ENCODE results near the gene PKNOX2. TPM values are rescaled to one million over a fixed set of nuclear protein-coding genes. Genes with fewer than 3 reads are reported as not detected.
A peak's percentile ranks its signal among the peaks of the same experiment; 100 is the strongest.

PKNOX2 gene
- total and polyA plus RNA-seq, 2 of the 4 experiments (the other 2 are of a cell fraction) = 0.72 to 2.3 TPM

DNA sequence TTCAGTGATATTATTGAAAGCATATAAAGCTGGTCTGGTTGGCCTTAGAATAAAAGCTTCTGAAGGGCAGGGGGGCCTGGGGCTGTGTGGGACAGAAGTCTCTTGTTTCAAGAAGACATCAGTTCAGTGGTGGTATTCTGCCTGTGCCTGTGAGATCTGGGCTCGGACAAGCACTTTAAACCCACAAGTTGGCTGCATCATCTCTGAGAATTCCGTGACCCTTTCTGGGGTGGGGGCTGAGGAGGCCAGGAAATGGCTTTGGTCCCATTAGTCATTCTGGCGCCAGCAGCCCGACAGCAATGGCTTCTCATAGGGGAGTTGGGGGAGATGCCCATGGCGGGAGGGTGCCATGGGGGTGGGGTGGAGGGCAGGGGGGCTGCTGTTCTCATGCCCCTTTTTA lies 104.1 kb downstream of the PKNOX2 start:
- Histone ChIP-seq H3K27me3 (ENCODE audit: control insufficient read depth, insufficient read depth, low read length) (no peaks in the 10 kb centered on the region), H2BK5ac (ENCODE audit: low read depth, low read length, poor library complexity, severe bottlenecking) (no peak overlapping the region), H3K9me1 (ENCODE audit: insufficient read depth, low read length) (peaks cover 8% of the 10 kb centered on the region), H3K4me1 (ENCODE audit: control insufficient read depth, insufficient read depth, low read length) (peaks cover 10% of the 10 kb centered on the region), H2BK20ac (ENCODE audit: low read depth, low read length) (no peak overlapping the region), H3K9me3 (ENCODE audit: control insufficient read depth, insufficient read depth, low read length) (no peaks in the 10 kb centered on the region), H2BK120ac (ENCODE audit: low read depth, low read length) (peak overlapping the region; percentile 51), H3K56ac (ENCODE audit: extremely low read depth, insufficient read depth, low read length) (no peak overlapping the region), H3K27ac (ENCODE audit: insufficient read depth, low read length) (no peak overlapping the region), H3K4ac (ENCODE audit: low read depth, low read length) (peak overlapping the region; percentile 56; the same call in 1 of the 2 replicates), H3K4me2 (ENCODE audit: low read depth, low read length) (no peak overlapping the region), H4K5ac (ENCODE audit: low read depth, low read length) (no peak overlapping the region), H3K9ac (ENCODE audit: low read depth, low read length) (no peak overlapping the region), H2BK15ac (ENCODE audit: low read depth, low read length) (no peak overlapping the region), H3K36me3 (ENCODE audit: control insufficient read depth, insufficient read depth, low read length) (no peaks in the 10 kb centered on the region), H2AFZ (replicated peaks; ENCODE audit: low read length, poor library complexity) (no peak overlapping the region), H4K8ac (ENCODE audit: low read depth in 2 of 2, low read length in 2 of 2) (no peak overlapping the region), H2AK5ac (ENCODE audit: low read depth, low read length) (0 out of 2 replicates have a peak overlapping the region, but pooled peaks have one; percentile 1), H3K14ac (replicated peaks; ENCODE audit: low read depth, low read length) (no peak overlapping the region), H3K23ac (ENCODE audit: low read depth, low read length) (0 out of 2 replicates have a peak overlapping the region, but pooled peaks have one; percentile 26), H3K18ac (ENCODE audit: low read depth, low read length) (no peak overlapping the region), H4K91ac (ENCODE audit: insufficient read depth, low read depth, low read length) (no peak overlapping the region), H3K4me3 (ENCODE audit: insufficient read depth, low read depth, low read length) (no peak overlapping the region), H3K79me1 (ENCODE audit: low read depth in 1 of 2, low read length in 2 of 2) (no peaks in the 10 kb centered on the region), H4K20me1 (ENCODE audit: insufficient read depth, low read length) (no peaks in the 10 kb centered on the region), H2AK9ac (replicated peaks; ENCODE audit: low read depth, low read length, poor library complexity) (no peak overlapping the region)
- dilution Hi-C loops (cut with HindIII; ENCODE audit: low sequenced_read_pairs, unreplicated experiment) = no loop called here
- no TSS peak for BruUV-seq (replicated peaks)
- WGBS, 2 experiments (ENCODE audit: extremely low coverage in 2 of 2, insufficient read length in 1 of 2) = no CpG with 5 or more reads among the region's 5 CpGs
- no peak for TF ChIP-seq CHD1 (IDR thresholded peaks at IDR 0.05; ENCODE audit: low read depth, low read length)
- TF ChIP-seq NFE2L2 (IDR thresholded peaks at IDR 0.05; ENCODE audit: low read depth, low read length) = no peak
- no peak for TF ChIP-seq BHLHE40 (IDR thresholded peaks at IDR 0.05; ENCODE audit: low read depth, low read length)
- no peak for TF ChIP-seq MAFK (IDR thresholded peaks at IDR 0.05; ENCODE audit: low read depth, low read length)
- no peak for TF ChIP-seq RFX5 (IDR thresholded peaks at IDR 0.05; ENCODE audit: low read depth, low read length)
- TF ChIP-seq, protein P1, sequence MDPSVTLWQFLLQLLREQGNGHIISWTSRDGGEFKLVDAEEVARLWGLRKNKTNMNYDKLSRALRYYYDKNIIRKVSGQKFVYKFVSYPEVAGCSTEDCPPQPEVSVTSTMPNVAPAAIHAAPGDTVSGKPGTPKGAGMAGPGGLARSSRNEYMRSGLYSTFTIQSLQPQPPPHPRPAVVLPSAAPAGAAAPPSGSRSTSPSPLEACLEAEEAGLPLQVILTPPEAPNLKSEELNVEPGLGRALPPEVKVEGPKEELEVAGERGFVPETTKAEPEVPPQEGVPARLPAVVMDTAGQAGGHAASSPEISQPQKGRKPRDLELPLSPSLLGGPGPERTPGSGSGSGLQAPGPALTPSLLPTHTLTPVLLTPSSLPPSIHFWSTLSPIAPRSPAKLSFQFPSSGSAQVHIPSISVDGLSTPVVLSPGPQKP (IDR thresholded peaks at IDR 0.05; ENCODE audit: borderline replicate concordance, low read depth, low read length) = no peak
- TF ChIP-seq POLR2A (IDR thresholded peaks at IDR 0.05; ENCODE audit: low read depth, low read length) = no peak
- TF ChIP-seq SMC3 (IDR thresholded peaks at IDR 0.05; ENCODE audit: low read depth, low read length) = no peak
- TF ChIP-seq RCOR1 (IDR thresholded peaks at IDR 0.05; ENCODE audit: insufficient replicate concordance, low read length) = no peak
- TF ChIP-seq, protein P2, sequence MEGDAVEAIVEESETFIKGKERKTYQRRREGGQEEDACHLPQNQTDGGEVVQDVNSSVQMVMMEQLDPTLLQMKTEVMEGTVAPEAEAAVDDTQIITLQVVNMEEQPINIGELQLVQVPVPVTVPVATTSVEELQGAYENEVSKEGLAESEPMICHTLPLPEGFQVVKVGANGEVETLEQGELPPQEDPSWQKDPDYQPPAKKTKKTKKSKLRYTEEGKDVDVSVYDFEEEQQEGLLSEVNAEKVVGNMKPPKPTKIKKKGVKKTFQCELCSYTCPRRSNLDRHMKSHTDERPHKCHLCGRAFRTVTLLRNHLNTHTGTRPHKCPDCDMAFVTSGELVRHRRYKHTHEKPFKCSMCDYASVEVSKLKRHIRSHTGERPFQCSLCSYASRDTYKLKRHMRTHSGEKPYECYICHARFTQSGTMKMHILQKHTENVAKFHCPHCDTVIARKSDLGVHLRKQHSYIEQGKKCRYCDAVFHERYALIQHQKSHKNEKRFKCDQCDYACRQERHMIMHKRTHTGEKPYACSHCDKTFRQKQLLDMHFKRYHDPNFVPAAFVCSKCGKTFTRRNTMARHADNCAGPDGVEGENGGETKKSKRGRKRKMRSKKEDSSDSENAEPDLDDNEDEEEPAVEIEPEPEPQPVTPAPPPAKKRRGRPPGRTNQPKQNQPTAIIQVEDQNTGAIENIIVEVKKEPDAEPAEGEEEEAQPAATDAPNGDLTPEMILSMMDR (conservative IDR thresholded peaks at IDR 0.05; ENCODE audit: low read depth, low read length) = no peak
- in situ Hi-C loops (cut with MboI; ENCODE audit: low sequenced_read_pairs) = no loop called here
- POLR2A ChIA-PET (ENCODE audit: unreplicated experiment) = no interaction called here
- intact Hi-C loops (cut with micrococcal nuclease) = loop anchor here (10.0 kb wide), 1 partner anchor 136 kb away; no protein-coding TSS in a partner anchor
- DNase-seq (peak; percentile 43), ATAC-seq (ENCODE audit: low read depth) (no peak)
- CTCF ChIA-PET = no interaction called here

Measured in IMR-90 (cell line).